ENCODE results near the gene DPYSL4. TPM values are rescaled to one million over a fixed set of nuclear protein-coding genes. Genes with fewer than 3 reads are reported as not detected.

The DPYSL4 gene
- total RNA-seq, 2 donors from 2014 or later: 0.28 TPM; not detected in 1

- Histone ChIP-seq H3K27ac (no peak overlapping the region), H3K9me3 (no peaks in the 10 kb centered on the region), H3K36me3 (no peaks in the 10 kb centered on the region), H3K4me1 (ENCODE audit: control insufficient read depth in 1 of 2, low read depth in 2 of 2) (no peaks in the 10 kb centered on the region), H3K4me3 (no peak overlapping the region), H3K27me3 (replicated peaks; ENCODE audit: insufficient read depth) (no peaks in the 10 kb centered on the region)
- DNase-seq (ENCODE audit: low spot score) (no peak), ATAC-seq (ENCODE audit: insufficient number of reproducible peaks, low FRiP score, low read depth) (no peak)
- no peak for TF ChIP-seq CTCF (IDR thresholded peaks at IDR 0.05)
Measured at GRCh38 chr10:132174237-132174636, 12.5 kb upstream of the DPYSL4 start.

- Histone ChIP-seq H3K27ac (no peak overlapping the region), H3K4me3 (no peak overlapping the region), H3K36me3 (no peaks in the 10 kb centered on the region), H3K9me3 (no peaks in the 10 kb centered on the region), H3K4me1 (ENCODE audit: control insufficient read depth in 1 of 2, low read depth in 2 of 2) (no peaks in the 10 kb centered on the region), H3K27me3 (replicated peaks; ENCODE audit: insufficient read depth) (no peaks in the 10 kb centered on the region)
- TF ChIP-seq CTCF (IDR thresholded peaks at IDR 0.05): no peak
- DNase-seq (ENCODE audit: low spot score) (no peak), ATAC-seq (ENCODE audit: insufficient number of reproducible peaks, low FRiP score, low read depth) (no peak)
Measured at GRCh38 chr10:132175408-132175807, 11.3 kb upstream of the DPYSL4 start.

- no peak overlapping the region for H3K27ac ChIP-seq
- no peaks in the 10 kb centered on the region for H3K27me3 ChIP-seq (replicated peaks; ENCODE audit: insufficient read depth)
- H3K9me3 ChIP-seq: no peaks in the 10 kb centered on the region
- H3K4me3 ChIP-seq: no peak overlapping the region
- ATAC-seq (ENCODE audit: insufficient number of reproducible peaks, low FRiP score, low read depth) (no peak), DNase-seq (ENCODE audit: low spot score) (no peak)
- TF ChIP-seq CTCF (IDR thresholded peaks at IDR 0.05): no peak
- no peaks in the 10 kb centered on the region for H3K36me3 ChIP-seq
- no peaks in the 10 kb centered on the region for H3K4me1 ChIP-seq (ENCODE audit: control insufficient read depth in 1 of 2, low read depth in 2 of 2)
Measured at GRCh38 chr10:132175907-132176581, 10.7 kb upstream of the DPYSL4 start.

GRCh38 chr10:132176623-132177500 is 9.9 kb upstream of the DPYSL4 start:
- DNase-seq (ENCODE audit: low spot score): no peak
- ATAC-seq (ENCODE audit: insufficient number of reproducible peaks, low FRiP score, low read depth): no peak
- no peaks in the 10 kb centered on the region for H3K4me1 ChIP-seq (ENCODE audit: control insufficient read depth in 1 of 2, low read depth in 2 of 2)
- no peaks in the 10 kb centered on the region for H3K9me3 ChIP-seq
- no peaks in the 10 kb centered on the region for H3K27me3 ChIP-seq (replicated peaks; ENCODE audit: insufficient read depth)
- no peak overlapping the region for H3K27ac ChIP-seq
- H3K36me3 ChIP-seq: no peaks in the 10 kb centered on the region
- no peak for TF ChIP-seq CTCF (IDR thresholded peaks at IDR 0.05)
- H3K4me3 ChIP-seq: no peak overlapping the region

GRCh38 chr10:132178046-132178445 is 8.7 kb upstream of the DPYSL4 start:
- no peaks in the 10 kb centered on the region for H3K4me1 ChIP-seq (ENCODE audit: control insufficient read depth in 1 of 2, low read depth in 2 of 2)
- no peaks in the 10 kb centered on the region for H3K9me3 ChIP-seq
- H3K27me3 ChIP-seq (replicated peaks; ENCODE audit: insufficient read depth): no peaks in the 10 kb centered on the region
- no peaks in the 10 kb centered on the region for H3K36me3 ChIP-seq
- no peak overlapping the region for H3K4me3 ChIP-seq
- TF ChIP-seq CTCF (IDR thresholded peaks at IDR 0.05): no peak
- ATAC-seq (ENCODE audit: insufficient number of reproducible peaks, low FRiP score, low read depth) (no peak), DNase-seq (ENCODE audit: low spot score) (no peak)
- H3K27ac ChIP-seq: no peak overlapping the region
